Superior temporal gyrus (tissue), 1 donor: ENCODE measurements around the gene ZNF620.
"Not testable (repeated sequence)": the region's sequence is repeated elsewhere in the genome, so short reads cannot be mapped to it uniquely, and the experiment has no call there.

Source experiments
- DNase-seq: peaks from one replicate; pipeline ENCODE4 v3.0.0-alpha.2; 2016; ENCODE audit errors: extremely low spot score

The ZNF620 gene

GRCh38 chr3:40505599-40506462, at the start of gene ZNF620:
TSS of gene ZNF620 (plus strand) at chr3:40506039. CDS start at chr3:40506353, 314 bp downstream.
- peak; percentile 86 for DNase-seq

GRCh38 chr3:40456279-40456939, 49.4 kb upstream of the ZNF620 start:
- DNase-seq: no peak

- DNase-seq: peak; percentile 98
Observed at GRCh38 chr3:40456940-40457823, 48.7 kb upstream of the ZNF620 start, which contains the start of gene RPL14. TSS of gene RPL14 (plus strand) at chr3:40457339. CDS start at chr3:40457472, 133 bp downstream.

DNA sequence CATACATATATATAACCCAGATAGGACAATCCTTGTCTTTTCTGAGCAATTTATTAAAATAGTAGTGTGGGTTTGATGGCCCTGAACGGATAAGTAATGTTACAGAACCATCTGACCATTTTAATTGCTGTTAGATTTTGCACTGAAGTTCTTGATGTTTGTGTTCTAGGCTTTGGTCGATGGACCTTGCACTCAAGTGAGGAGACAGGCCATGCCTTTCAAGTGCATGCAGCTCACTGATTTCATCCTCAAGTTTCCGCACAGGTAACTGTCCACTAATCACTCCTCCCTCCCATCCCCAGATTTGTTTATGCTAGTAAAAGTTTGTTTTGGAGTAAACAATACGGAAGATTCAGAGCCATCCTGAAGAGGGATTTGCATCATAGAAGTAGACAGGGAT, 47.4 kb upstream of the ZNF620 start:
- DNase-seq: no peak

DNA sequence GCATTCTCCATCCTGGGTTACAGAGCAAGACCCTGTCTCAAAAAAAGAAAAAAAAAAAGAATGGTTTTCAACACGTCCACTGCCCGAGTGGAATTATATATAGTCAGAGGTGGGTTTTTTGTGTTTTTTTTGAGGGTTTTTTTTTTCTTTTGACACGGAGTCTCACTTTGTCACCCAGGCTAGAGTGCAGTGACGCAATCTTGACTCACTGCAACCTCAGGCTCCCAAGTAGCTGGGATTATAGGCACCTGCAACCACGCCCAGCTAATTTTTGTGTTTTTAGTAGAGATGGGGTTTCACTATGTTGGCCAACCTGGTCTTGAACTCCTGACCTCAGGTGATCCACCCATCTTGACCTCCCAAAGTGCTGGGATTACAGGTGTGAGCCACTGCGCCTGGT, 45.4 kb upstream of the ZNF620 start:
- not testable (repeated sequence) for DNase-seq

GRCh38 chr3:40461161-40461560, 44.7 kb upstream of the ZNF620 start:
- no peak for DNase-seq

DNA sequence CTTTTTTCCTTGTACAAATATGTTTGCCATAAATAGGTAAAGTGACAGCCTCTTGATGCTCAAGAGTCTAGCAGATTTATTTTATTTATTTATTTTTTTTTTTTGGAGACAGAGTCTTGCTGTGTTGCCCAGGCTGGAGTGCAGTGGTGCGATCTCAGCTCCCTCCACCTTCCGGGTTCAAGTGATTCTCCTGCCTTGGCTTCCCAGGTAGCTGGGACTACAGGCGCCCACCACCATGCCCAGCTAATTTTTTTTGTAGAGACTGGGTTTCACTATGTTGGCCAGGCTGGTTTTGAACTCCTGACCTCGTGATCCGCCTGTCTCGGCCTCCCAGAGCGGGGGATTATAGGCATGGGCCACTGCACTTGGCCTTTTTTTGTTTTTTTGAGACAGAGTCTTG, 43.0 kb upstream of the ZNF620 start:
- not testable (repeated sequence) for DNase-seq

DNA sequence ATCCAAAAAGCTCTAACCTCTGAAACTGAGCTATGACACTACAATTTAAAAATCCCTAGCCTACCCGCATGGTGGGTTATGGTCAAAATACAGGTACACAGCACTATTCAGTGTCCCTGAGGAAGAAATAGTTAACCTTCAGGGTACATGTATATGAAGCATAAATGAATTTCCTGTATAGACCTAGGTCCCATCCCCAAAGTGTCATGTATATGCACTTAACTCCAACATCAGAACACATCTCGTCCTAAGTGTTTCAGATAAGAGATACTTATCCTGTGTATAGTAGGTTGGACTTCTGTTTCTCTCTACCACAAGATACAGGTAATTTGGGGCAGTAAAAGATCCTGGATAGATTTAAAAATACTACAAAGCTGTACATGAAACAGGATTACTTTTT, 42.3 kb upstream of the ZNF620 start:
- no peak for DNase-seq

GRCh38 chr3:40464339-40465110, 41.3 kb upstream of the ZNF620 start:
- DNase-seq: no peak

DNA sequence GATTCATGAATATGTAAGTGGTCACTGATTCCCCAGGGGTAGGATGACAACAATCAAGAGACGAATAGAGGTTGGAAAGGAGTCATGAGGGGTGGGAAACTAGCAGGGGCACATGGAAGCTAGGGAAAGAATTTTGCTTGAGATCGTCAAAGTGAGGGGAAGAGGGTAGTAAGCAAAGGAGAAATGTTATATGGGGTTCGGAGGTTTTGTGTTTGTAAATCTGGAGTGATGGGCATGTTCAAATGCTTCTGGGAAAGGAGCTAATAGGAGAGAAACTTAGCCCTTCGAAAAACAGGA, 40.8 kb upstream of the ZNF620 start:
- no peak for DNase-seq

DNA sequence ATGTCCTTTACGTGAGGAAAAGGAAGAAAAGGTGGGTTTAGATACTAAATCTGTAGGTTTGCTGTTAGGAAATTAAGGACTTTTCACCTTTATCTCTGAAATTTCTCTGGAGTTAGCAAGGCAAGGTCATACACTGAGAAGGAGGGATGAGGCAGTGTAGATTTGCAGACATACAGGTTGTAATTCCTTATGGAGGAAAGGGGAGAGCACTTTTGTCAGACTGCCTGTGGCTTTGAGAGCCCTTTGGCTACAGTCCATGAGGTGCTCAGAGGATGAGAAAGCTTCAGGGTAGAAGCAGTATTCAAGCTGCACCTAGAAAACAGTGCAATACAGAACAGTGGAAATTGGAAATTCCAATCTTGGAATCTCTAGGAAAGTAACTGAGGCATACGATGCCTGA, 40.4 kb upstream of the ZNF620 start:
- no peak for DNase-seq

- DNase-seq: no peak
Observed at GRCh38 chr3:40468018-40468417, 37.8 kb upstream of the ZNF620 start.

- no peak for DNase-seq
Observed at GRCh38 chr3:40470701-40471100, 35.1 kb upstream of the ZNF620 start.

GRCh38 chr3:40476478-40477470, 29.1 kb upstream of the ZNF620 start, which contains the start of gene ZNF619:
TSS of gene ZNF619 (plus strand) at chr3:40477122. CDS start at chr3:40477980, 858 bp downstream.
- peak; percentile 83 for DNase-seq

DNA sequence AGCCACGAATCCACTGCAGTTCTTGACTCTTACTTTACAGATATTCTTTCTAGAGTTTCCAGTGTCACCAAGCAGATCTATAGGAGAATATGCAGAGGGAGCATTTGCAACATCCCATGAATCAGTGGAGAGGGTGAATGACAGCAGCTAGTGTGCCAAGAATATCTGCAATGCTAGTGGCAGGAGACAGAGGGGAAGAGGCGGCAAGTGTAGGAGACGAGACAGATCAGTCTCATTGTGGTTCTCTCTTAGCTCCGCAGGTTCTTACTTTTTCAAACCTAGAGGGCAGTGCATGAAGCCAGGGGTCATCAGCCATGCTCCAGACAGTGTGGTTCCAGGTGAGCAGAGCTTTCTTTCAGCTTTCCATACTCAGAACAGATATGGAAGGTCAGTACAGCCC, 28.2 kb upstream of the ZNF620 start:
- DNase-seq: peak; percentile 33

DNA sequence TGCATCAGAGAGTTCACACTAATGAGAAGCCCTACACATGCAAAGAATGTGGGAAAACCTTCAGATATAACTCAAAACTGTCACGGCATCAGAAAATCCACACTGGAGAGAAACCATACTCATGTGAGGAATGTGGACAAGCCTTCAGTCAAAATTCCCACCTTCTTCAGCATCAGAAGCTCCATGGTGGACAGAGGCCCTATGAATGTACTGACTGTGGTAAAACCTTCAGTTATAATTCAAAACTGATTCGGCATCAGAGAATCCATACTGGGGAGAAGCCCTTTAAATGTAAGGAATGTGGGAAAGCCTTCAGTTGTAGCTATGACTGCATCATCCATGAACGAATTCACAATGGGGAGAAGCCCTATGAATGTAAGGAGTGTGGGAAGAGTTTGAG, 18.7 kb upstream of the ZNF620 start:
- DNase-seq: no peak

GRCh38 chr3:40490916-40491315, 14.9 kb upstream of the ZNF620 start:
- no peak for DNase-seq

DNA sequence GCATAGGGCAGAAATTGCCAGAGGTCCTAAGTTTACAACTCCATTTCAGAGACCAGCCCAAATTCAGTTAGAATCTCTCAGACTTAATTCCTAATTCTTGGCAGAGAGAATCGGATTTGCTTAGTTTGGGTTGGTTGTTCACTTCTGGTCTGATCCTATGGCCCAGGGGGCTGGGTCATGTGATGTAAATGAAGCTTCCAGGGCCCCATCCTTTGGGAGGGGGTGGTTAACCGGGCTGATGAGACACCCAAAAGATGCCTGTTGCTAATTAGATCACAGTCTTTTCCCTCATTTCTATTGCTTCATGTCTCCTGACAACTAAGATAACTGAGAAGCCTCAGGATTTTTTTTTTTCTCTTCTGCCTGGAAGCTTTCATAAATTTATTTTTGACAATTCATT, 11.1 kb upstream of the ZNF620 start:
- DNase-seq: no peak

- DNase-seq: no peak
Observed at GRCh38 chr3:40497288-40497687, 8.6 kb upstream of the ZNF620 start.

DNA sequence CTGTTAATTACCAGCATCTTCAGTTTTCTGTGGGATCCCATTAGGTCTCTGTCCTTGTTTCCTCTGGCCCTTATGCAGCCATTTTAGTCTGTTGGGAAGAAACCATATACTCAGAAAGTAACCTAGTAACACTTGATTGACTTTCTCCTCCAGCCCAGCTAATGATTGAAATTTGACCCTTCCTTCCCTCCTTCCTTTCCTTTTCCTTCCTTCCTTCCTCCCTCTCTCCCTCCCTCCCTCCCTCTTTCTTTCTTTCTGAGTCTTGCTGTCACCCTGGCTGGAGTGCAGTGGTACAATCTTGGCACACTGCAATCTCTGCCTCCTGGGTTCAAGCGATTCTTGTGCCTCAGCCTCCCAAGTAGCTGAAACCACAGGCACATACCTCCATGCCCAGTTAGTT, 5.9 kb upstream of the ZNF620 start:
- no peak for DNase-seq
